ENCODE data around the gene FAM169A. TPM values are rescaled to one million over a fixed set of nuclear protein-coding genes. Genes with fewer than 3 reads are reported as not detected.
A peak's percentile ranks its signal among the peaks of the same experiment; 100 is the strongest.

Gene FAM169A
- total and polyA plus RNA-seq, 2 donors from 2014 or later: 3.5 to 8.6 TPM

DNA sequence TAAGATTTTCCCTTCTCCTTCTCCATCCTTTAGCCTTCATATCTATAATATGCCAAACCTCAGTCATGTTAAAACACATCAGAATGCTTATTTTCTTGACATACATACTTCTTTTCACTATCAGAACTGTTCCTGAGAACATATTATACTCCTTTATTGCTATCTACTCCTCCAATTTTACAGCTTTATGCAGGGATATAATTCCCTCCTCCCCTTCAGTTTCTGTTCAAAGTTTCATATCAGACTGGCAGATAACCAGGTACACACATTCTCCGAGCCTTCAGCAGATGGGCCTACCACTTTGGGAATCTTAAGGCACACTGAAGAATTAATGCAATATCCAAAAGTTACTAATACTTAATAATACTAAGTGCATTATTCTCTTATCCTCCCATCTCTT is 29.1 kb downstream of the FAM169A start:
- Histone ChIP-seq H3K27ac (ENCODE audit: low read depth in 2 of 2, low read length in 2 of 2) (no peak overlapping the region), H3K4me1 (ENCODE audit: control insufficient read depth in 2 of 3, insufficient read depth in 2 of 3, low read depth in 1 of 3, low read length in 3 of 3) (no peaks in the 10 kb centered on the region), H3K9me3 (ENCODE audit: control insufficient read depth in 2 of 3, insufficient read depth in 1 of 3, low read length in 3 of 3) (no peaks in the 10 kb centered on the region), H3K36me3 (ENCODE audit: control insufficient read depth in 2 of 3, insufficient read depth in 3 of 3, low read length in 3 of 3) (no peaks in the 10 kb centered on the region), H3K4me3 (ENCODE audit: low read length in 3 of 3) (no peak overlapping the region), H3K27me3 (ENCODE audit: control insufficient read depth, insufficient read depth, low read length) (no peaks in the 10 kb centered on the region), H3K9ac (ENCODE audit: low read length in 3 of 3) (no peak overlapping the region)
- no peak for DNase-seq
- TF ChIP-seq, protein P1, sequence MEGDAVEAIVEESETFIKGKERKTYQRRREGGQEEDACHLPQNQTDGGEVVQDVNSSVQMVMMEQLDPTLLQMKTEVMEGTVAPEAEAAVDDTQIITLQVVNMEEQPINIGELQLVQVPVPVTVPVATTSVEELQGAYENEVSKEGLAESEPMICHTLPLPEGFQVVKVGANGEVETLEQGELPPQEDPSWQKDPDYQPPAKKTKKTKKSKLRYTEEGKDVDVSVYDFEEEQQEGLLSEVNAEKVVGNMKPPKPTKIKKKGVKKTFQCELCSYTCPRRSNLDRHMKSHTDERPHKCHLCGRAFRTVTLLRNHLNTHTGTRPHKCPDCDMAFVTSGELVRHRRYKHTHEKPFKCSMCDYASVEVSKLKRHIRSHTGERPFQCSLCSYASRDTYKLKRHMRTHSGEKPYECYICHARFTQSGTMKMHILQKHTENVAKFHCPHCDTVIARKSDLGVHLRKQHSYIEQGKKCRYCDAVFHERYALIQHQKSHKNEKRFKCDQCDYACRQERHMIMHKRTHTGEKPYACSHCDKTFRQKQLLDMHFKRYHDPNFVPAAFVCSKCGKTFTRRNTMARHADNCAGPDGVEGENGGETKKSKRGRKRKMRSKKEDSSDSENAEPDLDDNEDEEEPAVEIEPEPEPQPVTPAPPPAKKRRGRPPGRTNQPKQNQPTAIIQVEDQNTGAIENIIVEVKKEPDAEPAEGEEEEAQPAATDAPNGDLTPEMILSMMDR (IDR thresholded peaks at IDR 0.05; ENCODE audit: borderline replicate concordance, extremely low read depth, insufficient read depth): no peak
- intact Hi-C loops (cut with DNase I): no loop called here
- no peak for FAIRE-seq

DNA sequence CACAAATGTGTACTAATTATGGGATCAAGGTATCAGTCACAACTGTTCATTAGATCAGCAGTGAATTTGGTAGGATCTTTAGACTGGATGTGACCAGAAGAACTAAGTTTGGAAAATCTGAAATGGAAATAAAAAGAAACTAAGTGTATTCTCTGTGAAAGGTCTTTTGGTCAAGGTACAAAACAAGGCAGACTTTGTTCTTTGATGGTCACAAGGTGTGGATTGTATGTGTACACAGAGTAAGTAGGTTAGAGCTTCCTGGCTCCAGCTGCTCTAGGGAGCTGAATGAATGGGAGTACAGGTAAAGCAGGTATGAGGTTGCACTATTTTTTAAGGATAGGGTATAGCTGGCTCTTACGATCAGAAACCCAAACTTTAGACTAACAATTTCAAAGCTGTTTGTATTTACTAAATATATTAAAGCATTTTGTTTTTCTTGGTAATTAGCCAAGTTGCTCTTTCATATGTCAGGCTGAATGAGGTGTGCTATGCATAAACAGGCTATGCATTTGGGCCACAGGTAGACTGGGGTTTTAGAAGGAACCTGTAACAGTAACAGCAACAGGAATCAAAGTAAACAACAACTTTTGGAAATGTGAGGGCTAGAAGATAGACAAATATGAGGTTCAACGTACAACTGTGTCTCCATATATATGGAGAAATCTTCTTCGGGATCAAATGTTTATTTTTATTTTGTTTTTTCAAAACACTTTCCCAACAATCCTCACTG is 32.5 kb downstream of the FAM169A start:
- Histone ChIP-seq H3K27me3 (ENCODE audit: control insufficient read depth, insufficient read depth, low read length) (no peaks in the 10 kb centered on the region), H3K4me1 (ENCODE audit: control insufficient read depth in 2 of 3, insufficient read depth in 2 of 3, low read depth in 1 of 3, low read length in 3 of 3) (no peaks in the 10 kb centered on the region), H3K9ac (ENCODE audit: low read length in 3 of 3) (no peak overlapping the region), H3K9me3 (ENCODE audit: control insufficient read depth in 2 of 3, insufficient read depth in 1 of 3, low read length in 3 of 3) (no peaks in the 10 kb centered on the region), H3K36me3 (ENCODE audit: control insufficient read depth in 2 of 3, insufficient read depth in 3 of 3, low read length in 3 of 3) (no peaks in the 10 kb centered on the region), H3K27ac (ENCODE audit: low read depth in 2 of 2, low read length in 2 of 2) (no peak overlapping the region), H3K4me3 (ENCODE audit: low read length in 3 of 3) (no peak overlapping the region)
- intact Hi-C loops (cut with DNase I): no loop called here
- FAIRE-seq: no peak
- DNase-seq: peak in 1 of 5 donors; percentile 9
- TF ChIP-seq, protein P1 (IDR thresholded peaks at IDR 0.05; ENCODE audit: borderline replicate concordance, extremely low read depth, insufficient read depth): no peak

DNA sequence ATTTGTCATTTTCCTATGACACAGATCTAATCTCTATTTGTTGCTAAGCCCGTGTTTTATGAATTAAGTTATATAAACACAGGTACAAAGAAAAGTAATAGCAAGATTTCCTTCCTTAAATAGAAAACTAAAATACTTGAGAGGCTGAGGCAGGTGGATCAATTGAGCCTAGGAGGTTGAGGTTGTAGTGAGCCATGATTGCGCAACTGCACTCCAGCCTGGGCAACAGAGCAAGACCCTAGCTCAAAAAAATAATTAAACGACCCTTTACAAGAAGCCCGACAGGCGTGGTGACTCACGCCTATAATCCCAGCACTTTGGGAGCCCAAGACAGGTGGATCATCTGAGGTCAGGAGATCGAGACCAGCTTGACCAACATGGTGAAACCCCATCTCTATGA is 36.8 kb downstream of the FAM169A start:
- Histone ChIP-seq H3K27ac (ENCODE audit: low read depth in 2 of 2, low read length in 2 of 2) (no peak overlapping the region), H3K9me3 (ENCODE audit: control insufficient read depth in 2 of 3, insufficient read depth in 1 of 3, low read length in 3 of 3) (no peaks in the 10 kb centered on the region), H3K4me1 (ENCODE audit: control insufficient read depth in 2 of 3, insufficient read depth in 2 of 3, low read depth in 1 of 3, low read length in 3 of 3) (no peaks in the 10 kb centered on the region), H3K4me3 (ENCODE audit: low read length in 3 of 3) (no peak overlapping the region), H3K36me3 (ENCODE audit: control insufficient read depth in 2 of 3, insufficient read depth in 3 of 3, low read length in 3 of 3) (no peaks in the 10 kb centered on the region), H3K27me3 (ENCODE audit: control insufficient read depth, insufficient read depth, low read length) (no peaks in the 10 kb centered on the region), H3K9ac (ENCODE audit: low read length in 3 of 3) (no peak overlapping the region)
- intact Hi-C loops (cut with DNase I): no loop called here
- FAIRE-seq (no peak), DNase-seq (no peak)
- TF ChIP-seq, protein P1 (IDR thresholded peaks at IDR 0.05; ENCODE audit: borderline replicate concordance, extremely low read depth, insufficient read depth): no peak

DNA sequence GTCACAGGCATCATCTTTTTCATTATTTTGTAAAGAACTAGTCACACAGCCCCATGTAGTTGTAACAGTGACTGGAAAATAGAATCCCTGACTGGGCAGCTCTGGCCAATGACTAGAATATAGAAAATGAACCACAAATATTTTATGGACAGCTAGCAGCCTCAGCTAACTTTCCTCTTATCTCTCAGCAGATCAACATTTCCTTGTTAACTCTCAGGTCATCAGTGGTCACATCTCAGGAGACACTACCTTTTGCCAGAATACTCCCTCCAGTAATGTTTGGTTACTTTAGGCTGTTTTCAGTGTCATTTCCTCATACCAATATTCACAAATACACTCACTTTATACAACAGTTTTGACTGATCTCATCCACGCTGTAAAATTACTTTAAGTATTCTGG is 43.9 kb downstream of the FAM169A start:
- TF ChIP-seq, protein P1 (IDR thresholded peaks at IDR 0.05; ENCODE audit: borderline replicate concordance, extremely low read depth, insufficient read depth): no peak
- Histone ChIP-seq H3K4me1 (ENCODE audit: control insufficient read depth in 2 of 3, insufficient read depth in 2 of 3, low read depth in 1 of 3, low read length in 3 of 3) (no peaks in the 10 kb centered on the region), H3K27ac (ENCODE audit: low read depth in 2 of 2, low read length in 2 of 2) (no peak overlapping the region), H3K36me3 (ENCODE audit: control insufficient read depth in 2 of 3, insufficient read depth in 3 of 3, low read length in 3 of 3) (no peaks in the 10 kb centered on the region), H3K27me3 (ENCODE audit: control insufficient read depth, insufficient read depth, low read length) (no peaks in the 10 kb centered on the region), H3K9ac (ENCODE audit: low read length in 3 of 3) (no peak overlapping the region), H3K9me3 (ENCODE audit: control insufficient read depth in 2 of 3, insufficient read depth in 1 of 3, low read length in 3 of 3) (no peaks in the 10 kb centered on the region), H3K4me3 (ENCODE audit: low read length in 3 of 3) (no peak overlapping the region)
- intact Hi-C loops (cut with DNase I): no loop called here
- FAIRE-seq (no peak), DNase-seq (no peak)
